Measurements from ENCODE around the gene CELSR1.

Gene CELSR1

GRCh38 chr22:46464296-46464695 is 73.1 kb downstream of the CELSR1 start:
- no peak for DNase-seq (ENCODE audit: low read depth in 2 of 2)

DNA sequence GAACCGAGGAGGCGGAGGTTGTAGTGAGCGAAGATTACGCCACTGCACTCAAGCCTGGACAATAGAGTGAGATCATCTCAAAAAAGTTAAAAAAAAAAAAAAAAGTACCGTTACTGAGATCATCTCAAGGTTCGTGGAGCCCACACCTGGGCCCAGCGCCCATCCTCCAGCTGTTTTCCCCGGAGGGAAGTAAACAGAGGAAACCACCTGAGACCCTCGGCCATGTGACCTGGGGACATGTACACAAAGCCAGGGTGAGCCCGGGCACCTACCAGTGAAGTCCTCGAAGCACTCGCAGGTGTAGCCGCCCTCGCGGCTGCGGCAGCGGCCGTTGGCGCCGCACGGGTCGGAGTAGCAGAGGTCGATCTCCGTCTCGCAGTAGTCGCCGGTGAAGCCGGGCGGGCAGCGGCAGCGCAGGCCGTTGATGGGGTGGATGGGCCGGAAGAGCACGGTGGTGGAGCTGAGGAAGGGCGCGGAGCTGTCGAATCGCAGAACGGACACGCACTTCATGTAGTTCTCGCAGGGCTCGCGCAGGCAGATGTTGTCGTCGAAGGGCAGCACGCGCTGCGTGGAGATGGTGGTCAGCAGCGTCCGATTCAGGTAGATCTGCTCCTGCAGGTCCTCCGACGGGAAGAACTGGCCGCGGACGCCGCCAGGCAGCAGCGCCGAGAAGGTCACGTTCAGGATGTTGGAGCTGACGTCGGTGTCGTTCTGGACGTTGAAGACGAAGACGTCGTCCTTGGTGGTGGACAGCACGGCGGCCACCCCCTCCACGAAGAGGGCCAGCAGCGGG is 73.8 kb downstream of the CELSR1 start:
- no peak for DNase-seq (ENCODE audit: low read depth in 2 of 2)

- DNase-seq (ENCODE audit: low read depth in 2 of 2), result no peak
Measured at GRCh38 chr22:46462726-46463371, 74.6 kb downstream of the CELSR1 start.

GRCh38 chr22:46461566-46462180 is 75.7 kb downstream of the CELSR1 start:
- no peak for DNase-seq (ENCODE audit: low read depth in 2 of 2)

- DNase-seq (ENCODE audit: low read depth in 2 of 2), result no peak
Measured at GRCh38 chr22:46460857-46461256, 76.6 kb downstream of the CELSR1 start.

DNA sequence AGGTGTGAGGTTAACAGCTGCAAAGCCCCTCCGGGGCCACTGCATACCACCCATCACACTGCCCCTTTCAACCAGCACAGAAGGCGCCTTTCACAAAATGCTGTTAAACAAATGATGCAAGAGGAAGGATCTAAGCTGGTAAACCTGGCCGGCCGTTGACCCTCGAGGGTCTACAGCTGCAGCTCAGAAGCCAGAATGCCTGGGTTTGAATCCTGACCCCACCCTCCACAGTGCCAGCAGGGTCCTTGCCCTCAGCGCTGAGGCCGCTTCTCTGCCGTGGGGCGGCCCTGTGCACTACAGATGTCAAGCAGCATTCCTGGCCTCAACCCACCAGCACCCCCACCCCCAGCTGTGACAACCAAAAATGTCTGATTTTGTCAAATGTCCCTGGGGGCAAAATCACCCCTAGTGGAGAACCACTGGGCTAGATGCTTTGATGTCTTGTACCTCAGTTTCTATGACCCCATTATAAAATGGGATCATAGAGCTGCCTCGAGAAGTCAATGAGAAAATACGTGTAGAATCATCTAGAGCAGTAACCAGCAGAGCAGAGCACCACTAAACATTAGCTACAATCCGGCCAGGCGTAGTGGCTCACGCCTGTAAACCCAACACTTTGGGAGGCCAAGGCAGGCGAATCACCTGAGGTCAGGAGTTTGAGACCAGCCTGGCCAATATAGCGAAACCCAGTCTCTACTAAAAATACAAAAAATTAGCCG is 77.9 kb downstream of the CELSR1 start:
- DNase-seq (ENCODE audit: low read depth in 2 of 2), result no peak

- no peak for DNase-seq (ENCODE audit: low read depth in 2 of 2)
Measured at GRCh38 chr22:46458525-46458924, 78.9 kb downstream of the CELSR1 start.

DNA sequence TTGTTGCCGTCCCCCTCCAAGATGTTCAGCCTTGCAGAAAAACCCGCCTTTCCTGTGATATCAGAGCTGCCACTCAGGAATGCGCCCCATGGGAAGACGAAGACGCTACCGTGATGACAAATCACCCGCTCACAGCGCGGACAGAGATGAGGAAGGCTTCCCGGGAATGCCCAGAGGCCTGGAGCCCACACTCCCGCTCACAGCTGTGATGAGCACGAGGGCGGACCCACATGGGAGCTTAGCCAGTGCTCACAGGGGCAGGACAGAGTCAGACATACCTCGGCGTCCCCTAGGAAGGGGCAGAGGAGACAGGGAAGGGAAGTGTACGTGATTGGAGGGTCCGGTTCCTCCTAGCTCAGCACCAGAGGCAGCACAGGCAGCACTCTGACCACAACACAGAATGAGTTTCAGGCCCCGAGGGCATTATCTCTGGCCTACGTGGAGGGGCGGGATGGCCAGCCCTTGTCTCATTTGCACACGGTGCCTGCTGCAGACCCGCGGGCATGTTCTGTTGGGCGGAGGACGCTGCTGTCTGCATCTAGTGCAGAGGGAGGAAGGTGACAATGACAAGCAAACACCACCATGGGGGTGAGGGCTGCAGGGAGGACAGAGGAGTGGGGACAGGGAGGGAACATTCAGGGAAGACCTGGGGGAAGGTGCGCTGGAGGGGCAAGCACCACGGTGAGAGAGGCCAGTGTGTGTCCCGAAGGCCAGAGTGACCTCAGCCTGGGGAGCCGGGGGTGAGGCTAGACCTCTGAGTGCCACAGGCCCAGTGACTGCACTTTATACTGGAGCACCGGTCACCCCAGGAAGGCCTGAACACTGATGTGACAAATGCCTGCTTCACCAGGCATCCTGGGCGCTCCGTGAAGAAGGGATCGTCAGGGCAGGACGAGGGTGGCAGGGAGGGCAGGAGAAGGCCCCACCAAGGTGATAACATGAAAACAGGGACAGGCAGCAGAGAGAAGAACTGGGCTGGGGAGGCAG is 79.6 kb downstream of the CELSR1 start:
- DNase-seq (ENCODE audit: low read depth in 2 of 2), result no peak

DNA sequence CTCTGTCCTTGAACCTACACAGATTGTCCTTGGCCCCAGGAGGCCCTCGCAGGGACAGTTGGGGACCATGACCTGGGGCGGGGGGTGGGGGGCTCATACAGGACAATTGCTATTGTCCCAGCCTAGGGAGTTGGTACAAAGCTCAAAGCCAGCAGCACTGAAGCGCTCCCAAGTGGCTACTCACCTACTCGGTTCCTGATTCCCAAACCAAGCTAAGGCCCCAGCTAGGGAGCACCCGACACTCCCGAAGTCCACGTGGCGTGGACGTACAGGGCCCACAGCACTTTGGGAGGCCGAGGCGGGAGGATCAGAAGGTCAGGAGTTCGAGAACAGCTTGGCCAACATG is 80.6 kb downstream of the CELSR1 start:
- no peak for DNase-seq (ENCODE audit: low read depth in 2 of 2)

- no peak for DNase-seq (ENCODE audit: low read depth in 2 of 2)
Measured at GRCh38 chr22:46455446-46455845, 82.0 kb downstream of the CELSR1 start.

GRCh38 chr22:46454504-46455269 is 82.7 kb downstream of the CELSR1 start:
- no peak for DNase-seq (ENCODE audit: low read depth in 2 of 2)

DNA sequence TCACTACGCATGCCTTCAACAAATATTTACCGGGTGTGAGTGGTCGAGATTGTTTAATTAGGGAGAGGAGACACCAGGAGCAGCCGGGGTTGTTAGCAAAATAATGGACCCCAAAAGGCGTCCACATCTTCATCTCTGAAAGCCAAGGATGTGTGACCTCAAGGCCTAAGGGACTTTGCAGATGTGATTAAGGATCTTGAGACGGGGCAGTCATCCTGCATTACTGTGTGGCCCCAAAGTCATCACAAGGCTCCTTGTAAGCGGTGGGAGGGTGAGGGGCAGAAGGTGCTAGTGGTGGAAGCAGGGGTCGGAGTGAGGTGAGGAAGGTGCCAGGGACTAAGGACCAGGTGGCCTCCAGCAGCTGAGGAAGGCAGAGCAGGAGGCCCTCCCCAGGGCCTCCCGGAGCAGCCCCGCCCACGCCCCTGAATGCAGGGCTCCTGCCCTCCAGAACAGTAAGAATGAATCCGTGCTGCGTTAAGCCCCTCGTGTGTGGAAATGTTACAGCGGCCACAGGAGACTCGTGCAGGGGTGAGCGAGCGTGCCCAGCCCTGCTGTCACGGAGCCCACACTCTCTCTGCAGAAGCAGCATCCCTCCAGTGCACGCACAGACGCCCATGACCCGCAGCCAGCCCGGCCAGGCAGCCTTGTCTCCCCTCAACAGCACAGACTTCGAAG is 83.5 kb downstream of the CELSR1 start:
- no peak for DNase-seq (ENCODE audit: low read depth in 2 of 2)

DNA sequence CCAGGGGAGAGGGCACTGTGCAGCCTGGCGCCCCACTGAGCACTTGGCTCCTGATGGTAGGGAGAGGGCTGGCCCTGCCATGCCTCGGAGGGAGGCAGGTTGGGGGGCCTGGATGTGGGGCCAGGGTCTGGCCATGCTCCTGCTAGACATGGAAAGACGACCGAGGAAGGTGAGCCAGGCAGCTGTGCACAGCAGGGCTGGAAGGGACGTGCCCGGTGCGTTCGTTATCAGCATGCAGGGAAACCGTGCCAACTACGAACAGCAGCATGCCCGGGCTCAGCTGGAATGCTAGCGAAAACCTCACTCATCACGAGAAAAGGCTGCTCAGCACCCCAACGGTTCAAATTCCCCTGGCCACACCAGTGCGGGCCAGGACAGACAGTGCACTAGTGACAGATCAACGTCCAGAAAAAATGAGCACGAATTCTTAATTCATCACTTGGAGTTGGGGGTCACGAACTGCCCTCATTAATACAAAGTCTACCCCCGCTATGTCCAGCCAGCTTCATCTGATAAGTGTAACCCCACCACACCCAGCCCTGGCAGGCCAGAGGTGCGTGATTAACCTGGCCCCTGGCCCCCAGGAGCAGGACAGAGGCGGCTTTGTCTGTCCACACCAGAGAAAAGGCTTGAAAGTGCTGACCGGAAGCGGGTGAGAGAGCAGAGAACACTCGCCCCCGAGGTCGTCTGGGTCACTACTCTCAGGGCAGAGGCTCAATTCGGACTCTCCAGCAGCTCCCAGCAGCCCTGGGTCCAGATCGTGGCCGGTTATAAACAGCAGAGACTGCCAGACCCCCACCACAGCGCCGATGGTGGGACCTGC is 84.2 kb downstream of the CELSR1 start:
- no peak for DNase-seq (ENCODE audit: low read depth in 2 of 2)

DNA sequence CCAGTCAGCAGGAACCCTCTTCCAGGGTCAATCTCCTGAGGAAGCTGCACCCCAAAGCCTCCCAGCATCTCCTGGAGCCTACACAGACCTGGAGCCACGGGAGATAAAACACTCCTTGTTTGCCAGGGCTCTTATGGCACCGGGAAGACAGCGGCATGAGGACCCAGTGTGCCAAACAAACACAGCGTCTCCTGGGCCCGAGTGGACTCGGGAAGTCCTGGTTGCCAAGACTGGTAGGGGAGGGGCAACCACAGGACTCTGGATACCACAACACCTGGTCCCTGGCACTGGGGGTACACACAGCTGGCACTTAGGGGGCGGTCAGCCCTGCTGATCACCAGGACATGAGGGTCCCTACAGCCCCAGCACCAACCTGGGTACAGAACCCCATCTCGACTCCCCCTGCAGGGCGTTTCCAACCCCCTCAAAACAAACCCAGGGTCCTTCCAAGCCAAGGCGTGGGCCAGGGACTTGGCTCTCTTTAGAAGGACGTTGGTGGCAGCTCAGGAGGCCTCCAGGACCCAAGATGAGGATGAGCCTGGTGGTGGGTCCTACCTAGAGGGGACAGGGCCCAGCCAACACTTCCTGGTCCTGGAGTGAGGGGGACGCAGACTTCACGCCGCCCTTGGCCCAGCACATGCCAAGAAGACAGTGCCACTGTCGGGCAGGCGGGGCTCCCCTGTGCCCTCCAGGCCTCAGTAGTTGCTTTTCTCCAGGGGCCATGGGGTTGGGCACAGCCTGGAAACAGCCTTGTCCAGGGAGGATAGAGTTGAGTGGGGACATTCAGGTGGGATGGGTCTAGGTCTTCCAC is 85.0 kb downstream of the CELSR1 start:
- no peak for DNase-seq (ENCODE audit: low read depth in 2 of 2)

GRCh38 chr22:46451741-46452140 is 85.7 kb downstream of the CELSR1 start:
- DNase-seq (ENCODE audit: low read depth in 2 of 2), result no peak

- DNase-seq (ENCODE audit: low read depth in 2 of 2), result no peak
Measured at GRCh38 chr22:46450931-46451561, 86.4 kb downstream of the CELSR1 start.

DNA sequence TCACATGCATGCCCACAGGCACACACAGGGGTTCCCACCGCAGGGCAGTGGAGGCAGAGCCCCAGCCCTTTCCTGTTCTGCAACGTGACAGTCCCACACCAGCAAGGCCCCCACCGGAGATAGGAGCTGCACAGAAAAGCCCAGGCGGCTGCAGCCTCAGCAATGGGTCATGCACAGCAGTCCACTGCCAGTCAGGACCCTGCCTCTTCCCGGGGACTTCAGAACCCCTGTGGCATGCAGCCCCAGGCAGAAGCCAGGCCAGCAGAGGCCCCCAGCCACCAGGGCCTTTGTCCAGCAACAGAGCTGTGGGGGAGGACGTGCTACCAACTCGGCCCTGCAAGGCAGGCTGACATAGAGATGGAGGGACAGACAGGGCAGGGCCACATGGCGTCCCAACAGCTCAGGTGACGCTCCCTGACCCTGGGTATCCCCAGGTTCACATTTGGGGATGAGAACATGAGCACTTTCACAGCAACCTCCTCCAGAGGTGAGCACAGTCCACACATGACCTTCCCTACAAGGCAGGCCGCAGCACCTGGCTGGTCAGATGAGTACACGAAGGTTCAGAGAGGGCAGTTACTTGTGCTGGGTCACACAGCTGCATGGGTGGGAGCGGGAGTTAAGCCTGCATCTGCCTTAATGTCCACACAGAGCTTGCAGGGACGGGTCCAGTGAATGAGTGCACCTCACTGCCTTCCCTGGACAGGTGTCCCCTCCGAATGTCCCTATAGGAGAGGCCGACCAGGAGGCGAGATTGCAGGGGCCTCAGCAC is 87.3 kb downstream of the CELSR1 start:
- no peak for DNase-seq (ENCODE audit: low read depth in 2 of 2)
